Body of pancreas (tissue), 4 donors: ENCODE measurements around the gene NOX4.

Experiments
- CTCF ChIP-seq, 7 experiments: fragments of 450-650 bp in 4 of 7; fragments of 200-600 bp in 3 of 7; sonication (generic) in 3 of 7; IDR thresholded peaks; one replicate each; pipeline ENCODE4 v1.5.1; 2016 to 2019; ENCODE audit warnings: antibody characterized with exemption in 7 of 7
- POLR2A ChIP-seq, 3 donors: fragments of 450-650 bp; IDR thresholded peaks; one replicate each; pipeline ENCODE4 v1.6.1; 2016; ENCODE audit warnings: antibody characterized with exemption in 3 of 3, mild to moderate bottlenecking in 2 of 3

GRCh38 chr11:89441606-89442005 is 49.6 kb downstream of the NOX4 start:
- TF ChIP-seq CTCF (IDR thresholded peaks at IDR 0.05) (no peak), POLR2A (IDR thresholded peaks at IDR 0.05) (no peak)
